Testis (tissue), 3 donors: Measurements from ENCODE around the gene NFKBIB. TPM values are rescaled to one million over a fixed set of nuclear protein-coding genes. Genes with fewer than 3 reads are reported as not detected.

Experiments
- DNase-seq: peaks from one replicate; pipeline ENCODE4 v3.0.0-alpha.2; 2019
- H3K27ac ChIP-seq, 2 donors: fragments of 200-600 bp; sonication (generic); one replicate each; pipeline ENCODE4 v1.5.1; 2019
- H3K27me3 ChIP-seq: fragments of 200-600 bp; sonication (generic); one replicate; pipeline ENCODE4 v1.5.1; 2019
- H3K36me3 ChIP-seq: fragments of 200-600 bp; sonication (generic); one replicate; pipeline ENCODE4 v1.5.1; 2017; ENCODE audit warnings: low read depth; ENCODE audit errors: missing control alignments
- H3K4me1 ChIP-seq: fragments of 200-600 bp; sonication (generic); one replicate; pipeline ENCODE4 v1.5.1; 2019
- H3K4me3 ChIP-seq, 2 donors: fragments of 200-600 bp; sonication (generic); one replicate each; pipeline ENCODE4 v1.5.1; 2017 to 2019
- H3K9me3 ChIP-seq: fragments of 200-600 bp; sonication (generic); one replicate; pipeline ENCODE4 v1.5.1; 2017
- POLR2A ChIP-seq: fragments of 450-650 bp; IDR thresholded peaks from one replicate; pipeline ENCODE4 v1.6.1; 2017; ENCODE audit warnings: antibody characterized with exemption, mild to moderate bottlenecking, moderate library complexity
- WGBS, 2 donors: methylation state at CpG; one replicate each; pipeline ENCODE4 v1.1.5; 2018; 5-methylcytosine and 5-hydroxymethylcytosine counted together
- intact Hi-C: fragments of 100-400 bp; cut with DNase I; formaldehyde crosslinking; loops from one replicate; pipeline ENCODE4 v1.15.1; 2023; ENCODE audit warnings: low total_unique reads
- polyA plus RNA-seq: library from polyadenylated mRNA; stranded (reverse); fragments of 350-450 nt; fragmentation: Illumina TruSeq; extraction: RNeasy Lipid Tissue Mini Kit (QIAGEN cat#74804); gene quantifications from one replicate; pipeline ENCODE4 v1.2.3, GENCODE V29; 2014; ENCODE audit warnings: low read depth, low replicate concordance; ENCODE audit not compliant: insufficient read depth
- total RNA-seq, 2 donors: library from RNA; depleted of rRNA; stranded (reverse); fragments of >200 nt; gene quantifications; one replicate each; pipeline ENCODE4 v1.2.3, GENCODE V29; 2016
- TF ChIP-seq, protein P1 (sequence below), 3 experiments: fragments of 450-650 bp in 2 of 3; fragments of 200-600 bp in 1 of 3; sonication (generic) in 1 of 3; IDR thresholded peaks; one replicate each; pipeline ENCODE4 v1.5.1; 2016 to 2019; ENCODE audit warnings: antibody characterized with exemption in 3 of 3, mild to moderate bottlenecking in 2 of 3, moderate library complexity in 1 of 3

NFKBIB gene
- total and polyA plus RNA-seq, 3 donors from 2014 or later: 70.1 to 100 (median 88.0) TPM

DNA sequence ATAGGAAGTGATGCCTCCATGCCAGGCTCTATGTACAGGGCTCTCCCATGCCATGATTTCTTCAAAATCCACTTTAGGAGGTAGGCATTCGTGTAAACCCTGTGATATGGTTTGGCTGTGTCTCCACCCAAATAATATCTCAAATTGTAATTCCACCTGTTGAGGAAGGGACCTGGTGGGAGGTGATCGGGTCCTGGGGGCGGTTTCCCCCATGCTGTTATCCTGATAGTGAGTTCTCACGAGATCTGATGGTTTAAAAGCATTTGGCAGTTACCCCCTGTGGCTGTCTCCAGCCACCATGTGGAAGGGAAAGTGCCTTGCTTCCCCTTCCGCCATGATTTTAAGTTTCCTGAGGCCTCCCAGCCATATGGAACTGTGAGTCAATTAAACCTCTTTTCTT is 22.7 kb downstream of the NFKBIB start:
- Histone ChIP-seq H3K4me1 (no peaks in the 10 kb centered on the region), H3K9me3 (no peaks in the 10 kb centered on the region), H3K4me3 (no peak overlapping the region), H3K36me3 (no peaks in the 10 kb centered on the region), H3K27ac (no peak overlapping the region), H3K27me3 (no peaks in the 10 kb centered on the region)
- no peak for DNase-seq
- intact Hi-C loops: loop anchor here (10.0 kb wide), 1 partner anchor 378 kb away; no protein-coding TSS in a partner anchor
- 91 to 94% methylated on average over 5 of the region's 5 CpGs for WGBS, 2 donors
- TF ChIP-seq, protein P1, sequence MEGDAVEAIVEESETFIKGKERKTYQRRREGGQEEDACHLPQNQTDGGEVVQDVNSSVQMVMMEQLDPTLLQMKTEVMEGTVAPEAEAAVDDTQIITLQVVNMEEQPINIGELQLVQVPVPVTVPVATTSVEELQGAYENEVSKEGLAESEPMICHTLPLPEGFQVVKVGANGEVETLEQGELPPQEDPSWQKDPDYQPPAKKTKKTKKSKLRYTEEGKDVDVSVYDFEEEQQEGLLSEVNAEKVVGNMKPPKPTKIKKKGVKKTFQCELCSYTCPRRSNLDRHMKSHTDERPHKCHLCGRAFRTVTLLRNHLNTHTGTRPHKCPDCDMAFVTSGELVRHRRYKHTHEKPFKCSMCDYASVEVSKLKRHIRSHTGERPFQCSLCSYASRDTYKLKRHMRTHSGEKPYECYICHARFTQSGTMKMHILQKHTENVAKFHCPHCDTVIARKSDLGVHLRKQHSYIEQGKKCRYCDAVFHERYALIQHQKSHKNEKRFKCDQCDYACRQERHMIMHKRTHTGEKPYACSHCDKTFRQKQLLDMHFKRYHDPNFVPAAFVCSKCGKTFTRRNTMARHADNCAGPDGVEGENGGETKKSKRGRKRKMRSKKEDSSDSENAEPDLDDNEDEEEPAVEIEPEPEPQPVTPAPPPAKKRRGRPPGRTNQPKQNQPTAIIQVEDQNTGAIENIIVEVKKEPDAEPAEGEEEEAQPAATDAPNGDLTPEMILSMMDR (IDR thresholded peaks at IDR 0.05): no peak
- no peak for TF ChIP-seq POLR2A

DNA sequence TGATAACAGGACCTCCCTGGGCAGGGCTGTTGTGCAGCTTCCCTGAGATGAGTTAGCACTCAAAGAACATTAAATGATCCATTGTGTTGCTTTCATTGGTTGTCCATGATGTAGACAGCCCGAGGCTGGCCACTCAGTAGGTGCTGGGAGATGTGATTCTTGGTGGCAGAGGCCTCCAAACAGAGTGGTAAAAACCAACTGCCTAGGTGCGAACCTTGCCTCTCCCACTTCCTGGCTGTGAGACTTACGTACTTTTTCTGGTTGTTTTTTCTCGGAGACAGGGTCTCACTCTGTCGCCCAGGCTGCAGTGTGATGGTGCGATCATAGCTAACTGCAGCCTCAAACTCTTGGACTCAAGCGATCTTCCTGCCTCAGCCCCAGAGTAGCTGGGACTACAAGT is 24.6 kb downstream of the NFKBIB start:
- no peak for TF ChIP-seq POLR2A
- TF ChIP-seq, protein P1 (IDR thresholded peaks at IDR 0.05): no peak
- Histone ChIP-seq H3K27ac (no peak overlapping the region), H3K4me1 (no peaks in the 10 kb centered on the region), H3K4me3 (no peak overlapping the region), H3K9me3 (no peaks in the 10 kb centered on the region), H3K27me3 (no peaks in the 10 kb centered on the region), H3K36me3 (no peaks in the 10 kb centered on the region)
- intact Hi-C loops: loop anchor here (10.0 kb wide), 1 partner anchor 380 kb away; no protein-coding TSS in a partner anchor
- DNase-seq: no peak
- WGBS, 2 donors: 85 to 91% methylated on average over 6 to 7 of the region's 7 CpGs

DNA sequence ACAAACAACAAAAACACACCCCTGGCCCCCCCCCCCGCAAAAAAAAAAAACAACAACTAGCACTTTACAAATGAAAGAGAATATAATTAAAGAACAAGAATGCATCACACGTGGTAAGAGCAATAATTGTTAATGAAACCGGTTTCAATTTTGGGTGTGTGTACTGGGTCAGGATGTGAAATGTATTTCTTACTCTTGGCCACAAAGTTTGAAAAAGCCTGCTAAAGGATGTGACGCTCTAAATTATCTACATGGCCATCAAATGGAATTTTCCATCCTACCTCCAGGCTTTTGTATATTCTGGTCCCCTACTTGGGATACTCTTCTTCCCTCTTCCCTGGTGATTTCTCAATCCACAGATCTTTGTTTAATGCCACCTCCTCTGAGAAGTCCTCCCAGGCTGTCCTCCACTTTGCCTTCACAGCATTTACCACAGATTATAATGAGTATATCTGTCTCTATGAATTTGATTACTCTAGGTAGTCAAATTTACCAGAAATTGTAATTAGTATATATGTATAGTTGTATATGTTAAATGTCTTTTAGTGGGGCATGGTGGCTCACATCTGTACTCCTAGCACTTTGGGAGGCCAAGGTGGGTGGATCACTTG is 28.7 kb downstream of the NFKBIB start:
- Histone ChIP-seq H3K9me3 (no peaks in the 10 kb centered on the region), H3K4me3 (no peak overlapping the region), H3K27ac (no peak overlapping the region), H3K27me3 (no peaks in the 10 kb centered on the region), H3K36me3 (no peaks in the 10 kb centered on the region), H3K4me1 (peaks cover 19% of the 10 kb centered on the region)
- no peak for TF ChIP-seq POLR2A
- TF ChIP-seq, protein P1 (IDR thresholded peaks at IDR 0.05): no peak
- intact Hi-C loops: loop anchor here (10.0 kb wide), 1 partner anchor 384 kb away; no protein-coding TSS in a partner anchor
- DNase-seq: no peak
- 81 to 84% methylated on average over 4 of the region's 4 CpGs for WGBS, 2 donors

DNA sequence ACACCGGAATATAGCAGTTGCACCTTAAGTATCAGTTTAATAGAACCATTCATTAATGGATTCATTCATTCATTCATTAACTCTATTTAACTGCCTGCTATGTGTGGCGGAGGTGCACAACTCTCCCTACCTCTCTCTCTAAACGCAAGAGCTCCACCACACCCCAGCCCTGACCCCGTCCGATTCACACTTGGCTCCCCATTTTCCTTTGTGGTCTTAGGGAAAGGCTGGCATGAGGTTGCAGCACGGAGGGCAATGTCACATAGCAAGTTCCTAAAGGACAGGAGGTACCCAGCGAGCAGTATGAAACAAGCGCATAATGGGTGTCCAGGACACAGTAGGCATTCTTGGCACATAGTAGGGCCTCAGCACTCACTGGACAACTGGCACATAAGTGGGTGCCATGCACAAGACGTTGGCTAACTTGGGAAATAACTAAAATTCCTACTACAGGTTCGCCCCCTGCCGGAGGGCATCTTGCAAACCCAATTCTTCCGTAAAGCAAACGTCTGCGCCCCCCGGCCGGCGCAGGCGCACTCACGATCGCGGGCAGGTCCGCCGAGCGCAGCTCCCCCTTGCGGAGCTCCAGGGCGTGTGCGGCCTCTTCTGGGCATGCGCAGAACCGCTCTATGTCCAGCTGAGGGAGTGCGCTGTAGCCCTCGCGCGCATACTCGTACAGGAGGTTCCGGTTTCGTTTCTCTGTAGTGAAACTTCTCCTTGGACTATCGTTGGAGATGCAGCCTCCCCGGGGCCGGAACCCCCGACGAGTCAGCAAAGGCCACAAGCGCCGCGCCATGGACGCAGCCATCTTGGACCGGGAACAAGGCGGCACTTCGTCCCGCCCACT is 30.4 kb downstream of the NFKBIB start, which contains the start of gene SARS2:
Gene SARS2, minus strand, starts transcription at position 835 of the 847 bp plus-strand sequence. Its CDS starts 27 bp downstream, at position 808.
- H3K36me3 ChIP-seq: no peaks in the 10 kb centered on the region
- peak within 1 kb of the TSS; percentile 65 to 69 for H3K4me3 ChIP-seq
- DNase-seq: peak; percentile 94
- TF ChIP-seq POLR2A: no peak
- TF ChIP-seq, protein P1 (IDR thresholded peaks at IDR 0.05): peak; percentile 95 to 99 (median 99)
- H3K4me1 ChIP-seq: peaks cover 19% of the 10 kb centered on the region
- H3K27me3 ChIP-seq: no peaks in the 10 kb centered on the region
- H3K27ac ChIP-seq: peak within 1 kb of the TSS; percentile 63 to 88
- 5 to 9% methylated on average over 11 to 30 of the region's 49 CpGs for WGBS, 2 donors
- no peaks in the 10 kb centered on the region for H3K9me3 ChIP-seq
- intact Hi-C loops: loop anchor here (10.0 kb wide), 1 partner anchor 385 kb away; no protein-coding TSS in a partner anchor
